Renal cortex interstitium (tissue), 11 donors: ENCODE results near the gene USP10. TPM values are rescaled to one million over a fixed set of nuclear protein-coding genes. Genes with fewer than 3 reads are reported as not detected.
"Not testable (repeated sequence)": the region's sequence is repeated elsewhere in the genome, so short reads cannot be mapped to it uniquely, and the experiment has no call there.

ENCODE experiments used
- DNase-seq, 11 donors: peaks; one replicate each; pipeline ENCODE4 v3.0.0-alpha.2; 2013; ENCODE audit warnings: low read depth in 9 of 11, low spot score in 4 of 11; ENCODE audit errors: extremely low read depth in 1 of 11
- polyA plus RNA-seq, 3 donors: library from polyadenylated mRNA; unstranded; fragments of 120-200 nt; gene quantifications; one replicate each; pipeline ENCODE4 v1.2.1, GENCODE V29; 2013; ENCODE audit not compliant: insufficient read length in 3 of 3

The USP10 gene
- polyA plus RNA-seq, 3 donors = 112 to 134 (median 113) TPM

- not testable (repeated sequence) for DNase-seq
These were observed 11.6 kb upstream of the USP10 start for GRCh38 chr16:84688163-84688562.

- peak in 5 of 11 donors; percentile 31 to 57 (median 50) for DNase-seq
These were observed 10.7 kb upstream of the USP10 start for GRCh38 chr16:84689111-84689510.

GRCh38 chr16:84690088-84690819, 9.5 kb upstream of the USP10 start:
- no peak for DNase-seq

- no peak for DNase-seq
These were observed 7.2 kb upstream of the USP10 start for GRCh38 chr16:84692451-84693214.

GRCh38 chr16:84693869-84694268, 5.9 kb upstream of the USP10 start:
- not testable (repeated sequence) for DNase-seq

GRCh38 chr16:84694980-84695379, 4.8 kb upstream of the USP10 start:
- no peak for DNase-seq

GRCh38 chr16:84699147-84699711, 571 bp upstream of the USP10 start:
- no peak for DNase-seq

- DNase-seq = no peak
These were observed 873 bp downstream of the USP10 start for GRCh38 chr16:84700446-84701300.

GRCh38 chr16:84703681-84704080, 3.9 kb downstream of the USP10 start:
- DNase-seq = no peak

- DNase-seq = no peak
These were observed 4.5 kb downstream of the USP10 start for GRCh38 chr16:84704253-84704652.

- DNase-seq = no peak
These were observed 7.1 kb downstream of the USP10 start for GRCh38 chr16:84706856-84707255.

GRCh38 chr16:84709609-84710008, 9.8 kb downstream of the USP10 start:
- DNase-seq = no peak

GRCh38 chr16:84710686-84711085, 10.9 kb downstream of the USP10 start:
- no peak for DNase-seq

GRCh38 chr16:84712138-84712671, 12.4 kb downstream of the USP10 start:
- no peak for DNase-seq

- no peak for DNase-seq
These were observed 13.3 kb downstream of the USP10 start for GRCh38 chr16:84712801-84713775.

- DNase-seq = no peak
These were observed 14.2 kb downstream of the USP10 start for GRCh38 chr16:84714028-84714427.

GRCh38 chr16:84715424-84715823, 15.6 kb downstream of the USP10 start:
- DNase-seq = no peak

- DNase-seq = no peak
These were observed 16.1 kb downstream of the USP10 start for GRCh38 chr16:84715854-84716253.
